Endodermal cell (in vitro differentiated cells): Measurements from ENCODE around the gene HES4. TPM values are rescaled to one million over a fixed set of nuclear protein-coding genes. Genes with fewer than 3 reads are reported as not detected.

Experiments
- DNase-seq: peaks from one replicate; pipeline ENCODE4 v3.0.0-alpha.2; 2017
- H3K27ac ChIP-seq: 2 replicates; pipeline ENCODE4 v1.5.1; 2013; ENCODE audit warnings: mild to moderate bottlenecking, low read depth, low read length, moderate library complexity
- H3K27me3 ChIP-seq: 2 replicates; pipeline ENCODE4 v1.6.1; 2013; ENCODE audit warnings: mild to moderate bottlenecking, low read length, moderate library complexity; ENCODE audit not compliant: insufficient read depth, control insufficient read depth, poor library complexity, severe bottlenecking
- H3K36me3 ChIP-seq: 2 replicates; pipeline ENCODE4 v1.7.0; 2013; ENCODE audit warnings: mild to moderate bottlenecking, low read length, moderate library complexity; ENCODE audit not compliant: control insufficient read depth, insufficient read depth
- H3K4me1 ChIP-seq: one replicate; pipeline ENCODE4 v1.7.0; 2013; ENCODE audit warnings: low read length; ENCODE audit not compliant: control insufficient read depth, insufficient read depth
- H3K4me3 ChIP-seq: 2 replicates; pipeline ENCODE4 v1.5.1; 2013; ENCODE audit warnings: mild to moderate bottlenecking, low read length, moderate library complexity
- H3K9ac ChIP-seq: 2 replicates; pipeline ENCODE4 v1.6.1; 2013; ENCODE audit warnings: mild to moderate bottlenecking, low read length, moderate library complexity; ENCODE audit not compliant: poor library complexity, severe bottlenecking; ENCODE audit errors: extremely low read depth
- H3K9me3 ChIP-seq: 2 replicates; pipeline ENCODE4 v1.6.1; 2013; ENCODE audit warnings: mild to moderate bottlenecking, low read length, moderate library complexity; ENCODE audit not compliant: control insufficient read depth
- H3K27ac Mint-ChIP-seq: 2 replicates; pipeline ENCODE4 v1.8.0; 2020; ENCODE audit warnings: mixed read lengths
- H3K27me3 Mint-ChIP-seq: 2 replicates; pipeline ENCODE4 v1.8.0; 2021; ENCODE audit warnings: mild to moderate bottlenecking, mixed read lengths; ENCODE audit not compliant: insufficient read depth
- H3K36me3 Mint-ChIP-seq: 2 replicates; pipeline ENCODE4 v1.8.0; 2020; ENCODE audit warnings: low read depth, mixed read lengths
- H3K4me1 Mint-ChIP-seq: 2 replicates; pipeline ENCODE4 v1.8.0; 2020; ENCODE audit warnings: mixed read lengths
- H3K4me3 Mint-ChIP-seq: 2 replicates; pipeline ENCODE4 v1.8.0; 2020; ENCODE audit warnings: mild to moderate bottlenecking, moderate library complexity, mixed read lengths
- H3K9me3 Mint-ChIP-seq: 2 replicates; pipeline ENCODE4 v1.8.0; 2020; ENCODE audit warnings: mild to moderate bottlenecking, mixed read lengths
- CTCF ChIP-seq: fragments of 200-600 bp; sonication (generic); conservative IDR thresholded peaks from 2 replicates; pipeline ENCODE4 v1.5.0; 2021; ENCODE audit warnings: antibody characterized with exemption, mild to moderate bottlenecking
- WGBS, 2 experiments: methylation state at CpG; one replicate each; pipeline versions ENCODE4 v1.1.5 to v1.1.7; 2013; ENCODE audit warnings: missing lambda C conversion rate in 2 of 2, mixed read lengths in 1 of 2; ENCODE audit not compliant: insufficient coverage in 1 of 2, insufficient read length in 1 of 2; 5-methylcytosine and 5-hydroxymethylcytosine counted together
- total RNA-seq, 2 donors: library from RNA; stranded (reverse); fragmentation: NEBNext Ultra II Directional in 1 of 2; extraction: Animal tissue kit (Norgen Biotek cat#: 25700) in 1 of 2; gene quantifications; 2 replicates in 1 of 2; 3 replicates in 1 of 2; pipeline ENCODE4 v1.2.1, GENCODE V29; 2021

The HES4 gene
- total RNA-seq, 2 donors from 2014 or later: 16.1 to 19.7 TPM

- no peaks in the 10 kb centered on the region for H3K4me1 Mint-ChIP-seq
- WGBS, 2 experiments: 95% methylated on average over 21 to 23 of the region's 23 CpGs
- H3K4me3 ChIP-seq: no peak overlapping the region
- H3K9me3 Mint-ChIP-seq: no peaks in the 10 kb centered on the region
- peaks cover 29% of the 10 kb centered on the region for H3K36me3 ChIP-seq
- no peaks in the 10 kb centered on the region for H3K4me1 ChIP-seq
- H3K9ac ChIP-seq: no peak overlapping the region
- peaks cover under 1% of the 10 kb centered on the region for H3K27me3 ChIP-seq
- no peak for DNase-seq
- peaks cover 6% of the 10 kb centered on the region for H3K27me3 Mint-ChIP-seq
- no peak overlapping the region for H3K27ac ChIP-seq
- no peak overlapping the region for H3K4me3 Mint-ChIP-seq
- H3K27ac Mint-ChIP-seq: no peak overlapping the region
- H3K36me3 Mint-ChIP-seq: peaks cover 36% of the 10 kb centered on the region
- TF ChIP-seq CTCF: no peak
- H3K9me3 ChIP-seq: no peaks in the 10 kb centered on the region
Measured at GRCh38 chr1:1045129-1045528, 45.2 kb upstream of the HES4 start.

GRCh38 chr1:1044455-1045078 is 44.7 kb upstream of the HES4 start:
- Mint-ChIP-seq H3K9me3 (no peaks in the 10 kb centered on the region), H3K27ac (no peak overlapping the region), H3K36me3 (peaks cover 34% of the 10 kb centered on the region), H3K4me3 (no peak overlapping the region), H3K4me1 (peaks cover 3% of the 10 kb centered on the region), H3K27me3 (peaks cover 12% of the 10 kb centered on the region)
- H3K9ac ChIP-seq: no peak overlapping the region
- H3K27ac ChIP-seq: no peak overlapping the region
- no peaks in the 10 kb centered on the region for H3K4me1 ChIP-seq
- 95 to 96% methylated on average over 33 to 34 of the region's 34 CpGs for WGBS, 2 experiments
- H3K27me3 ChIP-seq: peaks cover 6% of the 10 kb centered on the region
- no peak for TF ChIP-seq CTCF
- no peak for DNase-seq
- H3K9me3 ChIP-seq: no peaks in the 10 kb centered on the region
- H3K36me3 ChIP-seq: peaks cover 29% of the 10 kb centered on the region
- no peak overlapping the region for H3K4me3 ChIP-seq

GRCh38 chr1:1043921-1044320 is 44.0 kb upstream of the HES4 start:
- TF ChIP-seq CTCF: no peak

More at GRCh38 chr1:1043921-1044320, 44.0 kb upstream of the HES4 start:
- no peak for DNase-seq
- peaks cover 12% of the 10 kb centered on the region for H3K27me3 ChIP-seq
- peaks cover 29% of the 10 kb centered on the region for H3K36me3 ChIP-seq
- 95 to 96% methylated on average over 28 to 33 of the region's 33 CpGs for WGBS, 2 experiments
- no peaks in the 10 kb centered on the region for H3K9me3 Mint-ChIP-seq
- no peak overlapping the region for H3K4me3 Mint-ChIP-seq
- H3K27ac ChIP-seq: no peak overlapping the region
- H3K9ac ChIP-seq: no peak overlapping the region
- peaks cover 34% of the 10 kb centered on the region for H3K36me3 Mint-ChIP-seq
- no peak overlapping the region for H3K27ac Mint-ChIP-seq
- H3K9me3 ChIP-seq: no peaks in the 10 kb centered on the region
- H3K4me1 Mint-ChIP-seq: peaks cover 4% of the 10 kb centered on the region
- H3K4me1 ChIP-seq: no peaks in the 10 kb centered on the region
- peaks cover 19% of the 10 kb centered on the region for H3K27me3 Mint-ChIP-seq
- H3K4me3 ChIP-seq: no peak overlapping the region
